GM15510 (cell line): ENCODE data around the gene TBXAS1.

Experiments
- POLR2A ChIP-seq: IDR thresholded peaks from 3 replicates; pipeline ENCODE4 v1.6.1; 2011; ENCODE audit warnings: borderline replicate concordance; ENCODE audit not compliant: insufficient read length; ENCODE audit errors: extremely low read depth

The TBXAS1 gene

DNA sequence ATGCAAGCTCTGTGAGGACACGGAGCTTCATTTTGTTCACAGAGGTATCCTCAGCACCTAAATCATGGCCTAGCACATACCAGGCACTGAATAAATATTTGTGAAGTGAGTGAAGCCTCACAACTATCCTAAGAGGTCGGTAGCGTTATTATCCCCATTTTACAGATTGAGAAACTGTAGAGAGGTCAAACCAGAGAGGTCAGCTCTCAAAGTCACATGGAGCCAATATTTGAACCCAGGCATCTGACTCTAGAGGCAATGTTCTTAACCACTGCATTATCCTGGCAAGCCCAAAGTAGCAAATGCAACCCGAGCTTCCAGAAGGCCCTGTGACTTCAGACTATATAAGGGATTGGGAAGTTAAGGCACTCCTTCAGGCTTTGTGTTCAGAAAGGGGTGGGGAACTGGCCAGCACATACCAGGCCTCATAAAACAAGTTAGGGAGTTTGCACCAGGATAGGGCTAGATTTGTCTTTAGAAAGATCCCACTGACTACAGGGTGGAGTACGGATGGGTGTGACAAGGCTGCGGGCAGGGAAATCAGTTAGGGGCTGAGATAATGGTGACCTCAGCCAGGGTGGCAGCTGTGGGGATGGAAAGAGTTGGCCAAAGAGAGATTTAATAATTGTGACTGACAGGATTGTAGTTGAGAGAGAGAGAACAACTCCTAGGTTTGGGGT, 101.4 kb downstream of the TBXAS1 start:
- no peak for TF ChIP-seq POLR2A

- TF ChIP-seq POLR2A: no peak
Measured at GRCh38 chr7:139931190-139931934, 102.3 kb downstream of the TBXAS1 start.

GRCh38 chr7:139932531-139932930, 103.5 kb downstream of the TBXAS1 start:
- TF ChIP-seq POLR2A: no peak

DNA sequence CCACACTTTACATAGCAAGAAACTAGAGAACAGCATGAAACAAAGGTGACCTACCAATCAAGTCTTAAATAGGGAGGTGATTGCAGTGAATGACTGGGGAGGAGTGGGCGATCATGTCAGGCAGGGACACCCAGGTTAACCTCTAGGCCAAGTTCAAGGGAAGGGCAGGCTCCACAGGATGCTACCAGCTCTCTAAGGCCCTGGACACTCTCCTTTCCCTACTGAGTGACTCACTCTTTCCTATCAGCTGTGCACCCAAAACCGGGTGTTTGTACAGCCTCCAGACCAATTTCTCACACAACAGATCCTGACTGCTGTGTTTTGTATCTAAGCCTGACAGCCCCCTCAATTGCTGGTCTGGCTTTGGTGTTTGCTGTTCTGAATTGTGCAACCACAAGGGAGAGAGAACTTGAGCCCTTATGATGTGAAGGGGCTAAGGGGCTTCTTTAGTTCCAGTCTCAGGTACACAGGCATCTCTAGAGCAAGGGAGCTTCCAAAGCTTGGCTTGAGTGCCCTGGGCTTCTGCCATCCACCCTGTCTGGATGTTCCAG, 107.8 kb downstream of the TBXAS1 start:
- no peak for TF ChIP-seq POLR2A

- TF ChIP-seq POLR2A: no peak
Measured at GRCh38 chr7:139937715-139938114, 108.7 kb downstream of the TBXAS1 start.

DNA sequence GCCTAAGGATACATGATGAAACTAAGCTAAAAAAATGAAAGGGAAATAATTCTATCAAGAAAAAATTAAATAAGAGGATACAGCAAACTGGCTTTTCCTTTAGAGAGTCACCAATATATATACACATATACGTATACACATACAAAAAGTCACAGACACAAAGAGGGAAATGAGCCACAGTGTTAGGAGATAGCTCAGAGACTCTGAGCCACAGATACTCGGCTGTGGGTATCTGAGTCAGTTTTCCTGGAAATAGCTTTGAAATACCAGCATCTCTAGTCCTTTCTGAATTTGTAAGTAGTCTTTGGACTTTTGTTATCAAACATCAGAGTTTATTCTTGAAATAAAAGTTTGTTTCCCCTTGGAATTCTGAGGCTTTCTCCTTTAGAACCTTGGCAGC, 111.8 kb downstream of the TBXAS1 start:
- no peak for TF ChIP-seq POLR2A

GRCh38 chr7:139941421-139941820, 112.4 kb downstream of the TBXAS1 start:
- TF ChIP-seq POLR2A: no peak

DNA sequence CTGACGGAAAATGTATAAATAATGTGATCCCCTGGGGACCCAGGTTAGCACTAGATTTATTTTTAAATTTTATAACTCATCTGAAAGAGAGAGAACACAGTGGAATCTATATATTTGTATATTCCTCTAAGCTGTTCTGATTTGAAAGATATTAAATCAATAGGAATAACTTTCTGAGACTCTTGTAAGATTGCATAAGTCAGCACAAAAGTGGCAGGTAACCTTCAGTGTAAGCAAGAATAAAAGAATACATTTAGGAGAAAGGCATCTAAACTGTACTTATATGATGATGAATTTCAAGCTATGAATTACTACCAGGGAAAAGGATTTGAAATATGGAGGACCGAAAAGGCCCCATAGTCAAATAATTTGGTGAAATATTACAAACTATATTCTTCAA, 112.8 kb downstream of the TBXAS1 start:
- TF ChIP-seq POLR2A: no peak

DNA sequence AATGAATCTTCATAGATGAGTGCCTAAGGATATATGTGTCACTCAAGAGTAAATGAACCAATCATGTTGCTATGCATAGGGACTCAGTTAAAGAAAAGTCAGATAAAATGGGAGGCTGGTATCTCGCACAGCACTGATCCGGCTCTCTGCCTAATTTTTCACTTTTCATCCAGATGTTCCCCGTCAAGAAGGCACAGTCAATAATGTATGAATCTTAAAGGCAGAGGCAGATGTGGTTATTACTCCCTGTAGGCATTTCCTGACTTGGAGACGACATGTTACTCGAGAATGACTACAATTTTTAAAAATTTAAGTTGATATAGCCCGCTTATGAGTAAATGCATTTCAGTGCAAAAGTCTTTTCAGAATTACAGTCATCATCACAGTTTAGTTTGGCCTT, 113.6 kb downstream of the TBXAS1 start:
- TF ChIP-seq POLR2A: no peak

- no peak for TF ChIP-seq POLR2A
Measured at GRCh38 chr7:139943401-139943800, 114.3 kb downstream of the TBXAS1 start.

- no peak for TF ChIP-seq POLR2A
Measured at GRCh38 chr7:139944248-139944647, 115.2 kb downstream of the TBXAS1 start.

- TF ChIP-seq POLR2A: no peak
Measured at GRCh38 chr7:139946533-139946932, 117.5 kb downstream of the TBXAS1 start.

DNA sequence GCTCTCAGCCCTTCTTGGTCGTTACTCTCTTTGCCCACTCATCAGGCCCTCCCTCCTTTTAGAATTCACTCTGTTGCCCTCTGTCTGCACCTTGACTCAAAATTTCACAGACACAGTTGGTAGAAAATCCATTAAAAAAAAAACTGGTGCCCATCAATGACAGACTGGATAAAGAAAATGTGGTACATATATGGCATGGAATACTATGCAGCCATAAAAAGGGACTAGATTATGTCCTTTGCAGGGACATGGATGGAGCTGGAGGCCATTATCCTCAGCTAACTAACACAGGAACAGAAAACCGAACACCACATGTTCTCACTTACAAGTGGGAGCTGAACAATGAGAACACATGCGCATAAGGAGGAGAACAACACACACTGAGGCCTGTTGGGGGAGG, 118.0 kb downstream of the TBXAS1 start:
- no peak for TF ChIP-seq POLR2A

DNA sequence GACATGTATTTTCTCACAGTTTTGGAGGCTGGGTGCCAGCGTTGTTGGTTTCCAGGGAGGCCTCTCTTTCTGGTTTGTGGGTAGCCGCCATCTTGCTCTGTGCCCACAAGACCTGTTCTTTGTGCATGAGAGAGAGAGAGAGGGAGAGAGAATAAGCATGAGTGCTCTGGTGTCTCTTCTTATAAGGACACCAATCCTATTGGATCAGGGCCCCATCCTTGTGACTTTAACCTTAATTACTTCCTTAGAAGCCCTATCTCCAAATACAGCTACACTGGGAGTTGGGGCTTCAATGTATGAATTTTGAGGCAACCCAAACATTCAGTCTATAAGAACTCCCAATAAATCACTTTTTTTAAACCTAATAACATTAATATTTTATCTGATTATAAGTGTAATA, 119.1 kb downstream of the TBXAS1 start:
- TF ChIP-seq POLR2A: no peak

DNA sequence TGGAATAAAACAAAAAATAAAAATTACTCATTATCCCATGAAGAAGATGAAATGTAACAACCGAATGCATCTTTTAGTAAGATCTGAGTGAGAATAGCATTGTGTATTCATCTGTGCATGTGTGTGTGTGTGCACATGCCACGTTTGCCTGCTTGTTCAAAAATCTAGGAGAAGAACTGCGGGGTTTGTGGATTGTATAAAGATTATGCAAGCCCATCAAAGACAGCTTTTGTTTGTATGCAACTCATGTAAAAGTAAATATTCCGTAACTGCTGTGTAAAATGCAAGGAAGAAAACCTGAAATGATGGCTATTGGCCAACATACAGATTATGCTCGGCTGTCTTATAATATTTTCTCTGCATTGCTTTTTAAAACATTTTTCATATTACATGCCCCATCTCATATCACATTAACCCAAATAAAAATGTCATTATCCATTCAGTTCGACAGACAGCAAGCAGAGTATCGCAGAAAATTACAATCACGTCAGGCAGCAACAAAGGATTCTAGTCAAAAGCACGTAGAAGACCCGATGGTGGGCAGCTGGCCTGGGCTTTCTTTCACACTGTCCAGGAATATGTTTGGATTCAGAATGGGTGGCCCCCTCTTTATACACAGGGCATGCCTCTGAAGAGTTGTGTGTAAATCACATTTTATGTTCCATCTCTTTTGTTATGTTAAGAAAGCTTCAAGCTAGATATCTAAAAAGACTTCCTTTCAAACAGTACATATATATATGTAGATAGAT, 119.7 kb downstream of the TBXAS1 start:
- no peak for TF ChIP-seq POLR2A
